BLaER1 treated with 17β-estradiol and CSF1 and Interleukin-3, amounts not matched to agents 10 nM and 100 nM (cell line): ENCODE results near the gene FSTL4.

Experiments used
- H3K27ac ChIP-seq, 11 experiments: shearing (Covaris generic); formaldehyde crosslinking; 2 replicates each; pipeline ENCODE4 v1.8.1; 2022
- H3K27me3 ChIP-seq, 11 experiments: shearing (Covaris generic); formaldehyde crosslinking; 2 replicates each; pipeline ENCODE4 v1.8.1; 2022
- H3K36me3 ChIP-seq, 11 experiments: shearing (Covaris generic); formaldehyde crosslinking; 2 replicates each; pipeline ENCODE4 v1.8.1; 2022
- H3K4me1 ChIP-seq, 10 experiments: shearing (Covaris generic); formaldehyde crosslinking; 2 replicates each; pipeline ENCODE4 v1.8.1; 2022
- H3K4me2 ChIP-seq, 11 experiments: shearing (Covaris generic); formaldehyde crosslinking; 2 replicates each; pipeline ENCODE4 v1.8.1; 2022
- H3K4me3 ChIP-seq, 10 experiments: shearing (Covaris generic); formaldehyde crosslinking; 2 replicates each; pipeline ENCODE4 v1.8.1; 2022
- H3K9ac ChIP-seq, 11 experiments: shearing (Covaris generic); formaldehyde crosslinking; 2 replicates each; pipeline ENCODE4 v1.8.1; 2022
- H3K9me3 ChIP-seq, 11 experiments: shearing (Covaris generic); formaldehyde crosslinking; replicated peaks in 1 of 11; 2 replicates each; pipeline ENCODE4 v1.8.1; 2022
- H4K20me1 ChIP-seq, 11 experiments: shearing (Covaris generic); formaldehyde crosslinking; 2 replicates each; pipeline ENCODE4 v1.8.1; 2022
- Cebpa-rat ChIP-seq, 11 experiments: shearing (Covaris generic); IDR thresholded peaks; 2 replicates each; pipeline ENCODE4 v1.8.1; 2022

The FSTL4 gene

DNA sequence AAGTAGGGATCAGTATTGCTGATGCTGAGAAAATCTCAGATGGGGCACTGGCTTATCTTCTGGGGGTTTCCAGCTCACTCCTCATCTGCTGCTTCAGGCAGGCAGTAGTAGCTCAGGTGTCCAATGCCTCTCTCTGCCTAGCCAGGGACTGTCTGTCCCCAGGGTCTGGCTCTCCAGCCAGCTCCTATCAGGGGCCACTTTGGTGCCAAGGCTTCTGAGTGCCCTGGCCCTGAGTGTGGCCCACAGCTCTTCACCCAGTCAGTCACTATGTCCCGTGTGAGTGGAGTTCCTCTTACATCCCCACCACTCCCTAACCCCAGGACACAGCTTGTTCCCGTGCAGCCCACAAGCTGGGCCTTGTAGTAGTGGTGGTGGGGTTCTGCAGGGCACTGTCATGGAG lies 309.0 kb downstream of the FSTL4 start:
- Histone ChIP-seq H3K27ac (no peak overlapping the region), H3K4me2 (no peak overlapping the region), H3K36me3 (no peaks in the 10 kb centered on the region), H3K4me3 (no peak overlapping the region), H3K27me3 (no peaks in the 10 kb centered on the region), H3K9me3 (no peaks in the 10 kb centered on the region), H3K4me1 (peaks cover 0 to 26% (median 6%) of the 10 kb centered on the region in 10 experiments; a peak in 15 of 20 replicates), H3K9ac (no peak overlapping the region), H4K20me1 (peaks cover 0 to 3% (median 0%) of the 10 kb centered on the region in 11 experiments; a peak in 1 of 22 replicates)
- no peak for TF ChIP-seq Cebpa-rat (IDR thresholded peaks at IDR 0.05)

- Histone ChIP-seq H3K9ac (no peak overlapping the region), H3K4me2 (peak overlapping the region in 4 of 11 experiments; percentile 13 to 44 (median 29); a peak in 3 of 22 replicates), H3K4me1 (peaks cover 0 to 8% (median 0%) of the 10 kb centered on the region in 10 experiments; a peak in 5 of 20 replicates), H3K27me3 (no peaks in the 10 kb centered on the region), H3K9me3 (no peaks in the 10 kb centered on the region), H3K4me3 (no peak overlapping the region), H3K36me3 (no peaks in the 10 kb centered on the region), H3K27ac (no peak overlapping the region), H4K20me1 (peaks cover 0 to 3% (median 0%) of the 10 kb centered on the region in 11 experiments; a peak in 1 of 22 replicates)
- no peak for TF ChIP-seq Cebpa-rat (IDR thresholded peaks at IDR 0.05)
These were observed 312.6 kb downstream of the FSTL4 start for GRCh38 chr5:133299728-133300127.

GRCh38 chr5:133299021-133299420 lies 313.3 kb downstream of the FSTL4 start:
- Histone ChIP-seq H3K36me3 (no peaks in the 10 kb centered on the region), H3K9ac (no peak overlapping the region), H3K27ac (no peak overlapping the region), H4K20me1 (peaks cover 0 to 3% (median 0%) of the 10 kb centered on the region in 11 experiments; a peak in 1 of 22 replicates), H3K4me1 (peaks cover 0 to 12% (median 4%) of the 10 kb centered on the region in 10 experiments; a peak in 11 of 20 replicates), H3K4me3 (no peak overlapping the region), H3K27me3 (no peaks in the 10 kb centered on the region), H3K9me3 (no peaks in the 10 kb centered on the region), H3K4me2 (no peak overlapping the region)
- TF ChIP-seq Cebpa-rat (IDR thresholded peaks at IDR 0.05), result no peak

GRCh38 chr5:133298447-133298846 lies 313.9 kb downstream of the FSTL4 start:
- Histone ChIP-seq H3K36me3 (no peaks in the 10 kb centered on the region), H3K27ac (no peak overlapping the region), H3K4me2 (no peak overlapping the region), H3K4me1 (peaks cover 0 to 17% (median 10%) of the 10 kb centered on the region in 10 experiments; a peak in 13 of 20 replicates), H3K9me3 (no peaks in the 10 kb centered on the region), H4K20me1 (peaks cover 0 to 3% (median 0%) of the 10 kb centered on the region in 11 experiments; a peak in 1 of 22 replicates), H3K4me3 (no peak overlapping the region), H3K9ac (no peak overlapping the region), H3K27me3 (no peaks in the 10 kb centered on the region)
- no peak for TF ChIP-seq Cebpa-rat (IDR thresholded peaks at IDR 0.05)

GRCh38 chr5:133297293-133297692 lies 315.0 kb downstream of the FSTL4 start:
- Histone ChIP-seq H3K4me1 (peaks cover 0 to 29% (median 20%) of the 10 kb centered on the region in 10 experiments; a peak in 14 of 20 replicates), H3K4me3 (no peak overlapping the region), H3K27ac (no peak overlapping the region), H3K4me2 (no peak overlapping the region), H3K36me3 (no peaks in the 10 kb centered on the region), H3K27me3 (no peaks in the 10 kb centered on the region), H4K20me1 (peaks cover 0 to 1% (median 0%) of the 10 kb centered on the region in 11 experiments; a peak in 1 of 22 replicates), H3K9me3 (no peaks in the 10 kb centered on the region), H3K9ac (no peak overlapping the region)
- TF ChIP-seq Cebpa-rat (IDR thresholded peaks at IDR 0.05), result no peak

DNA sequence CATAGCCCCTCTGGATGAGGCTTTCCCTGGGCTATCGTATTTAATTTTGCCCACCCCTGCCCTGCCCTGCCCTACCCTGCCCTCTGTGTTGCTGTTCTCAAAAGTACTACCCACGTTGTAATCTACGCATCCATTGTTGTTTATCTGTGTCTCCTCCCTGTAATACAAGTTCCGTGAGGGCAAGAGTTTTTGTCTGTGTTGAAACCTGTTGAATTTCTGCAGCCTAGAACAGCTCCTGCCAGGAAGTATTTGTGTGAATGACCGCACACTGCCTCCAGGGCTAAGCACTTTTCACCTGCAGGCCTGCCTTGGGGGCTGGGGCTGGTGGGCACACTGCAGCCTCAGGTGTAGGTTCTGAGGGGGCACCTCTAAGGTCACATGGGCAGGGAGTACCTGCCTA lies 315.7 kb downstream of the FSTL4 start:
- H3K27ac ChIP-seq, result no peak overlapping the region
- TF ChIP-seq Cebpa-rat (IDR thresholded peaks at IDR 0.05), result no peak

DNA sequence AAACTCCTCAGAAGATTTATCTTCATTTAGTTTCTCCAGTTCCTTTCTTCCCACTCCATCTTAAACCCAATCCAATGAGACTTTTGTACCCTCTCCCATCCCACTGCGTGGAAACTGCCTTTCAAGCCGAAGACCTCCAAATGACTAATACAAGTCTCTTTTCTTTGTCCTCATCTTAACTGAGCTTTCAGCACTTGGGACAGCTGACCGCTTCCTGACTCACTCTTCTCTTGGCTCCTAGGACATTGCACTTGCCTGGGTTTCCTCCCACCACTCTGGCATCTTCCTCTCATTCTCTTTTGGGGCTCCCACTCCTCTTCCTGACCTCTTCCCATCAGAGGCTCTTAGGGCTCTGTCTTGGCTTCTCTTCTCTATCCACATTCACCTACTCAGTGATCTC lies 316.8 kb downstream of the FSTL4 start:
- TF ChIP-seq Cebpa-rat (IDR thresholded peaks at IDR 0.05), result no peak
- Histone ChIP-seq H4K20me1 (no peaks in the 10 kb centered on the region), H3K27ac (no peak overlapping the region), H3K4me3 (no peak overlapping the region), H3K27me3 (no peaks in the 10 kb centered on the region), H3K4me2 (no peak overlapping the region), H3K36me3 (no peaks in the 10 kb centered on the region), H3K9ac (no peak overlapping the region), H3K4me1 (peaks cover 0 to 34% (median 24%) of the 10 kb centered on the region in 10 experiments; a peak in 14 of 20 replicates), H3K9me3 (no peaks in the 10 kb centered on the region)

More for the DNA sequence above, 315.7 kb downstream of the FSTL4 start:
- Histone ChIP-seq H3K4me1 (peaks cover 0 to 34% (median 24%) of the 10 kb centered on the region in 10 experiments; a peak in 14 of 20 replicates), H3K27me3 (no peaks in the 10 kb centered on the region), H3K9ac (no peak overlapping the region), H3K9me3 (no peaks in the 10 kb centered on the region), H3K4me3 (no peak overlapping the region), H3K36me3 (no peaks in the 10 kb centered on the region), H4K20me1 (no peaks in the 10 kb centered on the region), H3K4me2 (no peak overlapping the region)

GRCh38 chr5:133294380-133294779 lies 318.0 kb downstream of the FSTL4 start:
- H3K36me3 ChIP-seq, result no peaks in the 10 kb centered on the region
- peak overlapping the region in 4 of 11 experiments; percentile 37 to 59 (median 54); a peak in 4 of 22 replicates for H3K4me2 ChIP-seq
- H3K27me3 ChIP-seq, result no peaks in the 10 kb centered on the region
- no peak overlapping the region for H3K9ac ChIP-seq
- H3K4me3 ChIP-seq, result no peak overlapping the region
- no peaks in the 10 kb centered on the region for H3K9me3 ChIP-seq
- H3K4me1 ChIP-seq, result peaks cover 0 to 35% (median 23%) of the 10 kb centered on the region in 10 experiments; a peak in 14 of 20 replicates
- H4K20me1 ChIP-seq, result no peaks in the 10 kb centered on the region
- no peak for TF ChIP-seq Cebpa-rat (IDR thresholded peaks at IDR 0.05)
- H3K27ac ChIP-seq, result no peak overlapping the region

GRCh38 chr5:133293960-133294359 lies 318.4 kb downstream of the FSTL4 start:
- Histone ChIP-seq H3K36me3 (no peaks in the 10 kb centered on the region), H3K4me2 (peak overlapping the region in 8 of 11 experiments; percentile 12 to 59 (median 39); a peak in 12 of 22 replicates), H4K20me1 (no peaks in the 10 kb centered on the region), H3K4me3 (no peak overlapping the region), H3K4me1 (peaks cover 0 to 36% (median 23%) of the 10 kb centered on the region in 10 experiments; a peak in 14 of 20 replicates), H3K9me3 (no peaks in the 10 kb centered on the region), H3K27me3 (no peaks in the 10 kb centered on the region), H3K27ac (no peak overlapping the region), H3K9ac (no peak overlapping the region)
- TF ChIP-seq Cebpa-rat (IDR thresholded peaks at IDR 0.05), result no peak

DNA sequence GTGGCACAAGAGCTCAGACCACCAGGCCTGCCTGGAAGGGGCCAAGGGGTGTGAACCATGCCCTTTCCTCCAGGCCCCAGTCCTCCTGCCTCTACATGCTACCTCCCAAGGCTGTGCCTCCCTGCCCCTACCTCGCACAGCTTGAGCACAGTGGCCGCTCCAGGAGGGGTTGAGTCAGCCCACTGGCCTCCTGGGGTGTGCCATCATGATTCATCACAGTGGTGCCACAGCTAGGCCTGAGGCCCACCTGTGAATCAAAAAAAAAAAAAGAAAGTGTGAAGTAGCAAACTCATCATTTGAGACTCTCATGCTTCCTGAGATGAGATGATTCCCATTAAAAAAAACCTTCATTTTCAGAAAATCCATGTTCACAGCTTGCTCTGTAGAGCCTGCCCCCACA lies 320.0 kb downstream of the FSTL4 start:
- no peak for TF ChIP-seq Cebpa-rat (IDR thresholded peaks at IDR 0.05)
- Histone ChIP-seq H3K4me3 (no peak overlapping the region), H3K4me2 (peak overlapping the region in 6 of 11 experiments; percentile 13 to 59 (median 40); a peak in 7 of 22 replicates), H3K27me3 (no peaks in the 10 kb centered on the region), H4K20me1 (no peaks in the 10 kb centered on the region), H3K9me3 (no peaks in the 10 kb centered on the region), H3K27ac (no peak overlapping the region), H3K4me1 (peaks cover 0 to 36% (median 23%) of the 10 kb centered on the region in 10 experiments; a peak in 14 of 20 replicates), H3K9ac (no peak overlapping the region), H3K36me3 (no peaks in the 10 kb centered on the region)
